LNCaP clone FGC (cell line): ENCODE results near the gene KMT2E.
"Not testable (repeated sequence)": the region's sequence is repeated elsewhere in the genome, so short reads cannot be mapped to it uniquely, and the experiment has no call there.

ENCODE experiments used
- DNase-seq: peaks from one replicate; pipeline ENCODE4 v3.0.0-alpha.2; 2011; ENCODE audit warnings: low read depth
- H3K4me3 ChIP-seq: 2 replicates; pipeline ENCODE4 v1.5.1; 2011; ENCODE audit warnings: mild to moderate bottlenecking, low read depth, low read length, control low read depth
- TF ChIP-seq, protein P1 (sequence below): IDR thresholded peaks from 2 replicates; pipeline ENCODE4 v1.5.1; 2012; ENCODE audit warnings: mild to moderate bottlenecking; ENCODE audit not compliant: control insufficient read depth, insufficient read depth; ENCODE audit errors: extremely low read depth

KMT2E gene

GRCh38 chr7:104969183-104969582 is 44.8 kb upstream of the KMT2E start:
- no peak overlapping the region for H3K4me3 ChIP-seq
- no peak for DNase-seq
- TF ChIP-seq, protein P1, sequence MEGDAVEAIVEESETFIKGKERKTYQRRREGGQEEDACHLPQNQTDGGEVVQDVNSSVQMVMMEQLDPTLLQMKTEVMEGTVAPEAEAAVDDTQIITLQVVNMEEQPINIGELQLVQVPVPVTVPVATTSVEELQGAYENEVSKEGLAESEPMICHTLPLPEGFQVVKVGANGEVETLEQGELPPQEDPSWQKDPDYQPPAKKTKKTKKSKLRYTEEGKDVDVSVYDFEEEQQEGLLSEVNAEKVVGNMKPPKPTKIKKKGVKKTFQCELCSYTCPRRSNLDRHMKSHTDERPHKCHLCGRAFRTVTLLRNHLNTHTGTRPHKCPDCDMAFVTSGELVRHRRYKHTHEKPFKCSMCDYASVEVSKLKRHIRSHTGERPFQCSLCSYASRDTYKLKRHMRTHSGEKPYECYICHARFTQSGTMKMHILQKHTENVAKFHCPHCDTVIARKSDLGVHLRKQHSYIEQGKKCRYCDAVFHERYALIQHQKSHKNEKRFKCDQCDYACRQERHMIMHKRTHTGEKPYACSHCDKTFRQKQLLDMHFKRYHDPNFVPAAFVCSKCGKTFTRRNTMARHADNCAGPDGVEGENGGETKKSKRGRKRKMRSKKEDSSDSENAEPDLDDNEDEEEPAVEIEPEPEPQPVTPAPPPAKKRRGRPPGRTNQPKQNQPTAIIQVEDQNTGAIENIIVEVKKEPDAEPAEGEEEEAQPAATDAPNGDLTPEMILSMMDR, result no peak

GRCh38 chr7:104971290-104972071 is 42.5 kb upstream of the KMT2E start:
- DNase-seq, result no peak
- TF ChIP-seq, protein P1, result no peak
- no peak overlapping the region for H3K4me3 ChIP-seq

DNA sequence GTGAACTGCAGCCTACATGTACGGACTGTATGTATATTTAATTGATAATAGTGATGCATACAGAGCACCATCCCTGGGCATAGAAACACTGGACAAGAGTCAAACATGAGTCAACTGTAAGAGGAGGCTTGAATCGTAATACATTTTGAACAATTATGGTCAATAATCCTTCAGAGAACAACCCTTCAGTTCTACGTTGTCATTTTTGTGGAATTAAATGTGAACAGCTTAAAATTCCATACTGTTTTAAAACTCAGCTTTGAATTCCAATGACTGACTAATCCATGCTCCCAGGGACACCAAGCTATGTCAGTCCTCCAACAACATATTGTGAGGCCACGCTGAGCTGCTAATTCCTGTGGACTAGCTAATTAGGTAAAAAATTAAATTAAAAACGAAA is 41.5 kb upstream of the KMT2E start:
- TF ChIP-seq, protein P1, result no peak
- no peak for DNase-seq
- H3K4me3 ChIP-seq, result no peak overlapping the region

DNA sequence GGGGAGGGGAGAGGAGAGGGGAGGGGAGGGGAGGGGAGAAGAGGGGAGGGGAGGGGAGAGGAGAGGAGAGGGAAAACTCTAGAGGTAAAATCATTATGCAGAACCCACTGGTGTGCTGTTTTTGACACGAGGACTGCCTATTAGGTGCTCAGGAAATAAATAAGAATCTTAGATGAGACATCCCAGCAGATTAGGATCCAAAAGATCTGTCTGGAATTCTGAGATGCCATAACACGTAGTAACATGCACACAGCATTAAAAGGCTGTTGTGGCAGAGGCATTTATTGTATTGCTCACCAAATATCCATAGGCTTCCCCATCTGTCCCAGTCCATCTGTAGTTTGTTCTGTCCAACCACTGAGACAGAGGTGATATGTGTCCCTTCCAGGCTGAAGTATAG is 40.8 kb upstream of the KMT2E start:
- TF ChIP-seq, protein P1, result no peak
- DNase-seq, result no peak

DNA sequence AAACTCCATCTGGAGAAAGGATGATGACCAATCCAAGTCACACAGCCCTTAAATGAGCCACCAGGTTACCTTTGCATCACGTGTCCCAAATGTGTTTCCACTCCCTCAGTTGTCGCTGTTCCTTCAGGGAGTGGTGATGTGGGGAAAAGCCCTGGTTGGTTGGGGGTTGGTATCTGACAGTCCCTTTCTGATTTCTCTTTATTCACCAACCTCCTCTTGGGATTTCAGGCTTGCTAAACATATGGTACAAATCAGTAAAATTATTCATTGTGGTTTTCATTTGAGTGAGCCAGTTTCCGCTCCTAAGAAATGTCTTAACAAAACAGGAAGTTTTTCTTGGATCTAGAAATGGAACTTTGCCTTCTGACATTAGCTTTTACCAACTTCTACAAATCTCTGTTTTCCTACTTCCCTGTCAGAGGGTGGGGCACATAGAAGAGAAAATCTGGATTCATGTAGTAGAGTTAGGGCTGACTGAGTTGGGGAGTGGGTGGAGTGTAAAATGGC is 40.0 kb upstream of the KMT2E start:
- no peak for DNase-seq
- no peak overlapping the region for H3K4me3 ChIP-seq
- TF ChIP-seq, protein P1, result no peak

More for the DNA sequence above, 40.8 kb upstream of the KMT2E start:
- H3K4me3 ChIP-seq, result no peak overlapping the region

DNA sequence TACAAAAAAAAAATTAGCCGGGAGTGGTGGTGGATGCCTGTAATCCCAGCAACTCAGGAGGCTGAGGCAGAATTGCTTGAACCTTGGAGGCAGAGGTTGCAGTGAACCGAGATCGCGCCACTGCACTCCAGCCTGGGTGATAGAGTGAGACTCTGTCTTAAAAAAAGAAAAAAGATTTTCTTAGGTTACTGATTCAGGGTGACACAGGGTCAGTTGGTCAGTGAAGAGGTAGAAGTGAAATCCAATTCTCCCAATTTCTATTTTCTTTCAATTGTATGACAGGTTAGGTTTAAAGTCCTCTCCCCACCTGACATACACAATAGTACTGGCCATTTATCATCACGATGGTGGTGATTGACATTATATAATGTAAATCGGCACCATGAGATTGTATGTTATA is 38.5 kb upstream of the KMT2E start:
- DNase-seq, H3K4me3 ChIP-seq: not testable (repeated sequence)

DNA sequence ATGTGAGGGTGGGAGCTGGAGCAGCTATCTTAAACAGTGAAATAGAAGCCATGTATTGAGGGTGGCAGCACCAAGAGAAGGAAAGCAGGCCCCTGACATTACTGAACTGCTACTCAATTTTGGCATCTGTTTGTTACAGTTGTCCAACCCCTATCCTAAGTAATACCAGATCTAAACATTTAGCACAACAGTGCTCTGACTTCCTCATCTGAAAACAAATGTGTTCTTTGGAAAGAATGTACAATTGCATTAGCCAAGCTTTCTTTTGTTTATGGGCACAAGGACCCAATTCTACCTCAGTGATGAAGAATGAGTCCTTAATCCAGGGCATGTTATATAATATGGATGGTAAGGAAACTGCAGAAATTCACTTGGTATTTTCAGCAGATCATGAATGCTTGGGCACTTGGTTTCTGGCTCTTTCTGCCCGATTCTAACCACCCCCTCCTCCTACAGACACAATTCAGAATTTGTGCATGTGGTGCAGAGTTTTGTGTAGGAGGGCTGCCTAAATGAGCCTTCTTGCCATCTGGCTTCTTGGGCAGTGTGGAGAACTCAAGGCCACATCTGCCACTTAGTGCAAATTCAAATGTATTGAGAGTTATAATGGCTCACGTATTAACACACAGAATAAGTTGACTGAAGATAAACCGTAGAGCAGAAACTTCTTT is 36.9 kb upstream of the KMT2E start:
- no peak overlapping the region for H3K4me3 ChIP-seq
- TF ChIP-seq, protein P1, result no peak
- DNase-seq, result no peak
